Suppressor macrophage treated with lipopolysaccharide for 1 hour (primary cell): ENCODE data around the gene PDIA6.

Experiments used
- DNase-seq, 3 donors: peaks; one replicate each; pipeline ENCODE4 v3.0.0-alpha.2; 2020 to 2022

The PDIA6 gene

DNA sequence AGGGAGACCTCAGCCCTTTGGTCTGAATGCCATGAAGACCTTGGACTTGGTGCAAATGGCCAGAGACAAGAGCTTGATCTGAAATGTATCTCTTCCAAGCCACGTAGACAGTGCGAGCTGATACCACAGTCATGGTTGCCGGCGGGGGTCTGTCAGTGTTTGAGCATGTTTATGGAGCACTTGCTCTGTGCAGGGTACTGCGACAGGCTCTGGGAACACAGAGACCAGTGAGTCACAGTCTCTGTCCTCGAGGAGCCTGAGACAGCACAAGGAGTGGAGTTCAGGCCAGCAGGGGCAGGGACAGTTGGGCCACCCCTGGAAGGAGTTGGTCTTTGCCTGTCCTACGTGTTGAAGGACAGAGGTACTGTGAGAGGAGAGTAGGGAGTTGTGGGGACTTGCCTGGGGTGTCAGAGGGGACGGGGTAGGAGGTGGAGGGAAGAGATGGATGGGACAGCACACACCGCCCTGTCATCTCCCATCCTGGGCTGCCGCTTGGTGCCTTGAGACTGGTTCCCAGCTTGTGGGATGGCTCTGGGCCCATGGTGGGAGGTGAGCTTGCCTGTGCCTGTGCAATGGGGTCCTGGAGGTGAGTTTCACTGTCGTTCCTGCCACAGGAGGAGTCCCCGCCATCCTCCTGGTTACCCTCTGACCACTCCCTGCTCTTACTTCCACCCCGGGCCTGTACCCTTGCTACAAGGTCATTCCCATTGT, 51.6 kb downstream of the PDIA6 start:
- DNase-seq: no peak

DNA sequence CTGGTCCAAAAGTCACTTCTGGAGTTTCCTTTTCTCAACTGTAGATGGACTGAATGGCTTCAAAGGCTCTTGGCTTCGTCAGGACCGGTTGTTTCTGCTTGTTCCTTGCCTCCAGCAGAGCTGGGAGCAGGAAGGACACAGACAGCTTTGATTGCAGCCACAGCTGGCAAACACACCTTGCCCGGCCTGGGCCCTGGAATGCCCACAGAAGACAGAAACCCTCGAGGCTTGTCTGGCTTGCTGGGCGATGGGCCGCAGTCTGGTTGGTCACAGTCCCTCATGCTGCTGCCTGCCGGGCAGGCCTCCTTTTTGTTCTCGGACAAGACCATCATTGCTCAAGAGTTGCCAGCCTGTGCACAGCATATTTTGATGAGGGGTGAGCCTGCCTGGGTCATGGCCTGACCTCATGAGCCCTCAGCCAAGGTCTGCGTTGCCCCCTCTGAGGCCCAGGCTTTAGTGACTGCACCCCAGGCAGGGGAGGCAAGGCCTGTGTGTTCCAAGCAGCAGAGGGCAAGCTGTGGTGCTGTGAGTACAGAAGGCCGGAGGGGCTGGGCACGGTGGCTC, 53.4 kb downstream of the PDIA6 start:
- no peak for DNase-seq

DNA sequence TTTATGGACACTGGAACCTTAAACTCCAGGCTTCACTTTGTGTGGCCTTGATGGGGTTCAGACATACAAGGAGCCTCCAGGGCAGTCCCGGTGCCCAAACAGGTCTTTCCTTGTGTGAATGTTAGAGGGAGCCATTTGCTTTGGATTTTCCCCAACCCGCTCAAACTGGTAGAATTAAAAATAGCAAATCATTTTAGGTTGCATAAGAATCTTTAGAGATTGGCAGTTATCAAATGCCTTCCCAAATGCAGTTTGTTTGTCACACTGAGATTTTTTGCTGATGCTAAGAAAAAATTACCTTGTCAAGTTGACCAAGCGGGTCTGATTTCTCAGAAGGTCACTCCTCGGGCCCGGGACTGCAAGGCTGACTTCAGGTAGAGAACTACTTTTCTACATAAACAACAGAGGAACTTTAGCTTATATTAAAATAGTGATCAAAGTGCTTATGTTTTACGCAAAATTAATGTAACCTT, 54.7 kb downstream of the PDIA6 start:
- no peak for DNase-seq

DNA sequence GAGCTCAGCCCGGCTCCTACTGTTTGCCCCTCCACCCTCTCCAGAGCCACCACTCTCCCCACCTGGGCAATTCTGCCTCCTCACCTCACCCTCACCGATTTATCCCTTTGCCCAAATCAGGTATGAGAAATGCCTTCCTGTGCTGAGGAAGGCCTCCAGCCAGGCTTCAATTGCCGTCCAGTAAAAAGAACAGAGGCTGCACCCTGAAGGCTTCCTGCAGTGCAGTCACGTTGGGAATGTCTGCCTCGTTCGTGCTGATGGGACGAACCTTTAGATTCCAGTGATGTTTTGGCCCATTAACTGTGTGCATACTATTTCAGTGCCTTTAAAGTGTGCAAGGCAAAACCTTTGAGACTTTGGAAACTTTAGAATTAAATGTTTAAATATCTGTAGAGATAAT, 57.0 kb downstream of the PDIA6 start:
- DNase-seq: no peak

DNA sequence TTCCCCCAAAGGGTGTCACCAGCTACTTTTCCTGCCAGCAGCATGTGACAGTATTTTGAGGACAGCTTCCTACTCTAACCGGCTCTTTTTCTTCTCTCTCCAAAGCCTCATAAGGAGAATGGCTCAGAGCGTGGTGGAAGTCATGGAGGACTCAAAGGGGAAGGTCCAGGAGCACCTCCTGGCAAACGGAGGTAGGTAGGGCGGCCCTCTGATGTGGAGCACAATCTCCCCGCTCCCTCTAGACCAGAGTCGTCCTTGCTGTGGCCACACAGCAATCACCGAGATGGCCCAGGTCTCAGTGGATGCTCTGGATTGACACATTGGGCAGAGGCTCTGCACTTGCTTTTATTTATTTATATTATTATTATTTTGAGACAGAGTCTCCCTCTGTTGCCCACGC, 58.7 kb downstream of the PDIA6 start:
- no peak for DNase-seq

DNA sequence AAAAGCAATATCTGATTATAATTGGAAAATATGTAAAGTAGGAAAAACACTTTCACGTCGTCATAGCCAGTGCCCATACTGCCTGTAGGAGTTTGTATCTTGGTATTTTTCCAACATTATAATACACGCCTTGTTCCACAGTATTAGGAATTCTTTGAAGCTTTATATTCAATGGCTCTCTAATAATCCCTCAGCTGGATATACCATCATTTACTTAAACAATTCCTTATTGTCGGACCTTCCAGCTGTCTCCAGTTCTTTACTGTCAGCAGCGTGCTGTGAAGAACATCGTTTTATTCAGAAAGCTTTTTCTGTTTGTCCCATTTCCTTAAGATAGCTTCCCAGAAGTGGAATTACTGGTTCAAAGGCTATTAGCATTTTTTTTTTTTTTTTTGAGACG, 59.4 kb downstream of the PDIA6 start:
- no peak for DNase-seq

DNA sequence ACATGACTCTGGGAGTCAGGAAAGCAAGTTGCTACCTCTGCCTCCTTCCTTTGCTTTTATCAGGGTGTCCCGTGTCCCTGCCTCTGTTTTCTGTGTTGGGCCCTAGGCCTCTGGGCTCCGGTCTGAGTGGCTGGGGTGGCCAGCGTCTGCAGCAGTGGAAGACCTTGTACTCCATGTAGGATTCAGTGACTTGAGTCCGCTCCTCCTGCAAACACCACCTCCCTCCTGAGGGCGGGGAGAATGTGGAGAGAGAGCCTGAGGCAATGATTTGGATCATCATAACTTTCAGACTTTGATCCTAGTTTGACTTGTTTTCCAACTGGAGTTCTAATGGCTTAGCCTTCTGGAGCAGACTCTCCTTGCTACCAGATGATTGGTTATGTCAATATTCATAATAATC, 60.3 kb downstream of the PDIA6 start:
- no peak for DNase-seq

DNA sequence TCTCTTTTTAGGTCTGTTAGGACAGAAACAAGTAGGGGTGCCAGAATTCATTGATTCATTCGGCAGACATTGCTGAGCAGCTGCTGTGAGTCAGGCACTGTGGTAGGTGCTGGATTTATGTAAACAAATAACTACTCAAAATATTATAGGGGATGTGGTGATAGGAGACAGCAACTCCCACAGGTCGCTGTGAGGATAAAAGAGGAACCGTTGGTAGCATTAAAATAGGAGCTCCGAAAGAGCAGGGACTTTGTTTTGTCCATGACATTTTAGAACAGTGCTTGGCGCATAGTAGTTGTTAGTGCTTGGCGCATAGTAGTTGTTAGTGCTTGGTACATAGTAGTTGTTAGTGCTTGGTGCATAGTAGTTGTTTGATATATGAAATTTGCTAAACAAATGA, 62.0 kb downstream of the PDIA6 start:
- DNase-seq: peak in 1 of 3 donors; percentile 12

DNA sequence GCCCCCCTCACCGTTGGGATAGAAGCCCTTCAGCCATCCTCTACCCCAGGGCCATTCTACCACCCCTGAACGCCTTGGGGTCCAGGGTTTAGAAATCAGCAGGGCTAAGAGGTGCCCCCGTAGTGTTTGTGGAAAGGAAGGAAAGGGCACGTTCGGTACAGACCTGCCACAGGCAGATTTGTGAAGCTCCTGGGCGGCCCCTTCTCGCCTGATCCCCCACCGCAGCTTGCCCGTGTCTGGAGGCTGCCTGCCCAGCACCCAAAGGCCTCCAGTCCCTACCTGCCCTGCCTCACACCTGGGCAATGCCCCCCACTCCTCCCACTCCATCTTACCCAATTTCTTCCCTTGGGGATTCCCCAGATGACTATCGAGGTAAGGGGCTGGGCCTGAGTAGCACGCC, 69.9 kb downstream of the PDIA6 start:
- DNase-seq: no peak

DNA sequence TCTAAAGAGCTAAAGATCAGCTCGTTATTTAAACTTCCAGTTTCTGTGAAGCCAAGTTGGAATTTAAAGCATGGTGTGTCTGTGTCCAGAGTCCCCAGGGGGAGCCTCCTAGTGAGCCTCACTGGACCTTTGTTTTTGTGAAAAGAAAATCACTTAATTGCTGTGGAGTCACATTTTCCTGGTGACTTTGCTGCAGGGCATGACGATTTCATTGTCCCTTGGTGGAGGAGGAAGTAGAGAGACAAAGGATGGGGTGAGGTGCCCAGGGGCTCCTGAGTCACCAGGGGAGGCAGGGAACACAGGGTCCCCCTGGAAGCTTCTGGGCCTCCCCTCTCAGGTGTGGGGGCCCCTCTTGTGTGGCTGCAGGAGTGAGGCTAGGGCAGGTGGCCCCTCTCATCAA, 71.4 kb downstream of the PDIA6 start:
- DNase-seq: no peak

DNA sequence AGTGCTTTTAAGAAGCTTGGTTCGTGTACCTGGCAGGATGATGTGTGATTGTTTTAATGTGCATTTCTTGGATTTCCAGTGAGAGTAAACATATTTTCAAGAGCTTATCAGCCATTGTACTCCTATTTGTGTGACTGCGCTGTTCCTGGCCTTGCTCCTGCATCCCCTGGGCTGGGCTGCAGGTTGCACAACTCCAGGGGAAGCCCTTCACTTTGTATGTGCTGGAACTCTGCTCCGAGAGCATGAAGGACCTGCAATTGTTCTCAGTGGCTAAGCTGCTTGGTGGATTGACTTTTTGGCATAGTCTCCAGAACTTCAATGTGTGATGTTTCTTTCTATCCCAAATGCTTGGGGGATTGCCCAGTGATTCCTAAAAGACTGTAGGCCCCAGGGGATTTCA, 72.4 kb downstream of the PDIA6 start:
- no peak for DNase-seq

DNA sequence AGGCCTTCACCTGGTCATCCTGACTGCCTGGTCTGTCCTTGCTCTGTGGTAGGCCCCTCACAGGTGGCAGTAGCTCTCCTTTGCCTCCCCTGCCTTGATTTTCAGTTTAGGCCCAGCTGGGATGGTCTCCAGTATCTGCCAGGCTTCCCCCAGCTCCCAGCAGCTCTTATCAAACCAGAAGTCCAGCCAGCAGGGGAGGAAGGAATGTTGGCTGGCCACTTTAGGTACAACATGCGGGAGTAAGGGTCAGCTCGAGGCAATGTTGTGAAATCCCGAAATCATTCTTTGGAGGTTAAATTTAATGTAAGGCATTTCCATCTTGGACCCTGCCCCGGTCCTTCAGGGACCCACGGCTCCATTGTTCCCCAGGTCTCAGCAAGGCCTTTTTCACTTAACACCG, 74.4 kb downstream of the PDIA6 start:
- no peak for DNase-seq

DNA sequence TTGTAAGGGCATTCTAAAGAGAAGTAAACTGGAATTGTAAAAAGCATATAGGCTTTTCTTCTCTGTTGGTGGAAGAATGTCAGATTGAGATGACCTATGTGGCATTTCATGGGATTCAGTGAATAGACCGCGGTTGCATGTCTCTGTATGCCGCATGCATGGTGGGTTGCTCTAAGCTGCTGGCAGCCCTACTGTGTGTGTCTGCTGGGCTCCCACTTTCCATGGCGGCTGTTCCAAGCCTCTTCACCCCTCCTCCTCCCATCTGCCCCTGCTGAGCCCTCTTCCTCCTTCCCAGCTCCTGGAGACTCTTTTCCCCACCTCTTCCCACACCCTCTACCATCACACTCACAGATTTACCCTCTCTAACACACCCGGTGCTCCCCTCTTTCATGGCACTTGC, 78.6 kb downstream of the PDIA6 start:
- no peak for DNase-seq

DNA sequence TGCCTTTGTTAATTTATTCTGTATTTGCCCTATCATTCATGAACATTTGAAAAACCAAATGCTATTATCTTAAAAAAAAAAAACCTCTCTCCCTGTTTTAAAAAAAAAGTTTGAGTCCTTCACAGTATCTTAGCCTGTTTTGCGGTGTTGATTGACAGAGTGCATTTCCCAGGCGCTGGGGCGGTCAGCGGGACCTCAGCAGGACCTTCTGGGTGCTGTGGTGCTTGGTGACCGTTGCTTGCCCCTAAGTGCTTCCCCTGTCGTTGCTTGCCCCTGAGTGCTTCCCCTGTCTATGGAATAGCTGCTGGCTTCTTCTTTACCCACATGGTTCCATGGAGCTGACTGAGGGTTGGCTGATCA, 79.0 kb downstream of the PDIA6 start:
- no peak for DNase-seq
